Endothelial cell of umbilical vein (primary cell): ENCODE data around the gene BZW1. TPM values are rescaled to one million over a fixed set of nuclear protein-coding genes. Genes with fewer than 3 reads are reported as not detected.

Source experiments
- BruUV-seq: library from RNA; stranded (reverse); fragments of 400-500 nt; replicated peaks from 2 replicates; lab custom pipeline; 2021; lab: Mats Ljungman, UMichigan
- CTCF ChIA-PET: fragments of 300-600, 350-600 bp; sonication (Branson Sonifier 250); formaldehyde crosslinking; loops from one replicate; lab custom pipeline; 2021; ENCODE audit warnings: antibody characterized with exemption, inconsistent platforms; lab: Charles Lee
- POLR2A ChIA-PET: fragments of 300-600, 350-600 bp; sonication (Branson Sonifier 250); formaldehyde crosslinking; loops from one replicate; lab custom pipeline; 2021; ENCODE audit warnings: antibody characterized with exemption, inconsistent platforms; lab: Charles Lee
- DNase-seq: peaks from one replicate; pipeline ENCODE4 v3.0.0-alpha.2; 2011; ENCODE audit warnings: low read depth, low spot score
- FAIRE-seq: peaks from 2 replicates; lab custom pipeline; 2011; peaks lifted over from hg19 to GRCh38; lab: Jason Lieb, UNC
- H2AFZ ChIP-seq: 2 replicates; pipeline ENCODE4 v1.6.0; 2012; ENCODE audit warnings: low read depth, low read length, control low read depth, inconsistent platforms
- H3K27ac ChIP-seq: 2 replicates; pipeline ENCODE4 v1.5.1; 2011; ENCODE audit warnings: low read depth, mild to moderate bottlenecking, control low read depth, low read length, moderate library complexity; ENCODE audit not compliant: insufficient read depth
- H3K27me3 ChIP-seq, 2 experiments: 2 replicates each; pipeline versions ENCODE4 v1.6.0 to v1.6.1; 2011; ENCODE audit warnings: low read length in 2 of 2, mixed read lengths in 1 of 2; ENCODE audit not compliant: control insufficient read depth in 2 of 2, insufficient read depth in 2 of 2
- H3K36me3 ChIP-seq, 2 experiments: 2 replicates in 1 of 2; 3 replicates in 1 of 2; pipeline ENCODE4 v1.5.1; 2011; ENCODE audit warnings: low read length in 2 of 2, mild to moderate bottlenecking in 1 of 2, moderate library complexity in 1 of 2; ENCODE audit not compliant: control insufficient read depth in 2 of 2, insufficient read depth in 2 of 2; ENCODE audit errors: extremely low read depth in 1 of 2
- H3K4me1 ChIP-seq: 3 replicates; pipeline ENCODE4 v1.5.1; 2011; ENCODE audit warnings: mild to moderate bottlenecking, low read length; ENCODE audit not compliant: control insufficient read depth, insufficient read depth; ENCODE audit errors: extremely low read depth
- H3K4me2 ChIP-seq: 2 replicates; pipeline ENCODE4 v1.6.1; 2011; ENCODE audit warnings: low read length, control low read depth, mixed read lengths; ENCODE audit not compliant: insufficient read depth
- H3K4me3 ChIP-seq, 3 experiments: fragments of 200-600 bp in 1 of 3; sonication (generic), shearing (Covaris generic) in 1 of 3; replicated peaks in 1 of 3; 2 replicates each; pipeline ENCODE4 v1.5.1; 2011 to 2016; ENCODE audit warnings: control low read depth in 3 of 3, low read length in 3 of 3, mild to moderate bottlenecking in 2 of 3, inconsistent platforms in 1 of 3, low read depth in 1 of 3, moderate library complexity in 1 of 3; ENCODE audit not compliant: insufficient read depth in 1 of 3
- H3K79me2 ChIP-seq: 2 replicates; pipeline ENCODE4 v1.6.0; 2012; ENCODE audit warnings: low read length, inconsistent platforms; ENCODE audit not compliant: control insufficient read depth, insufficient read depth
- H3K9ac ChIP-seq: replicated peaks from 2 replicates; pipeline ENCODE3; 2011; ENCODE audit warnings: low read length, control low read depth; ENCODE audit not compliant: insufficient read depth; ENCODE audit errors: extremely low read depth
- H3K9me1 ChIP-seq: replicated peaks from 3 replicates; pipeline ENCODE4 v1.6.0; 2011; ENCODE audit warnings: mild to moderate bottlenecking, low read length; ENCODE audit not compliant: control insufficient read depth, insufficient read depth; ENCODE audit errors: extremely low read depth
- H3K9me3 ChIP-seq: replicated peaks from 2 replicates; pipeline ENCODE4 v1.5.1; 2012; ENCODE audit warnings: low read length, inconsistent platforms; ENCODE audit not compliant: control insufficient read depth, insufficient read depth
- H4K20me1 ChIP-seq: replicated peaks from 2 replicates; pipeline ENCODE3; 2011; ENCODE audit warnings: mild to moderate bottlenecking, low read length; ENCODE audit not compliant: control insufficient read depth, insufficient read depth; ENCODE audit errors: extremely low read depth
- EZH2 ChIP-seq: IDR thresholded peaks from 2 replicates; pipeline ENCODE4 v1.6.1; 2012; ENCODE audit warnings: borderline replicate concordance, low read depth, mild to moderate bottlenecking, moderate library complexity, low read length, inconsistent platforms; ENCODE audit not compliant: severe bottlenecking
- FOS ChIP-seq: IDR thresholded peaks from 2 replicates; pipeline ENCODE4 v1.6.1; 2011; ENCODE audit warnings: mild to moderate bottlenecking, low read length, moderate library complexity, borderline replicate concordance; ENCODE audit not compliant: insufficient read depth
- GATA2 ChIP-seq: IDR thresholded peaks from 2 replicates; pipeline ENCODE4 v1.7.0; 2011; ENCODE audit warnings: low read depth, mild to moderate bottlenecking, moderate library complexity, mixed read lengths, low read length; ENCODE audit not compliant: insufficient read length, insufficient read depth
- JUN ChIP-seq: IDR thresholded peaks from 2 replicates; pipeline ENCODE4 v1.6.1; 2011; ENCODE audit warnings: borderline replicate concordance, low read depth; ENCODE audit not compliant: insufficient read length, insufficient read depth
- MYC ChIP-seq: IDR thresholded peaks from one replicate; pipeline ENCODE4 v1.6.1; 2011; ENCODE audit warnings: mild to moderate bottlenecking, low read depth, low read length
- POLR2A ChIP-seq: IDR thresholded peaks from 2 replicates; pipeline ENCODE4 v1.6.1; 2012; ENCODE audit warnings: low read depth, mild to moderate bottlenecking, control low read depth, low read length
- POLR2AphosphoS5 ChIP-seq: IDR thresholded peaks from 2 replicates; pipeline ENCODE4 v1.6.1; 2012; ENCODE audit warnings: low read depth, mild to moderate bottlenecking, control low read depth, low read length, moderate library complexity; ENCODE audit not compliant: insufficient read depth
- dilution Hi-C: fragments of 300-500 bp; cut with MboI; formaldehyde crosslinking; loops from one replicate; pipeline ENCODE4 v1.15.0; 2019; ENCODE audit warnings: low sequenced_read_pairs; ENCODE audit not compliant: extremely low pct_ligation_motif_present
- intact Hi-C: fragments of 100-400 bp; cut with micrococcal nuclease; formaldehyde crosslinking; loops from one replicate; pipeline ENCODE4 v1.10.0; 2022
- polyA plus RNA-seq, 4 experiments: library from polyadenylated mRNA; depleted of rRNA in 3 of 4; stranded (reverse) in 3 of 4; unstranded in 1 of 4; fragments of >200 nt; gene quantifications; 2 replicates each; pipeline versions ENCODE4 v1.2.1 to v1.2.3, GENCODE V29; 2011 to 2012; ENCODE audit warnings: missing spikeins in 1 of 4
- total RNA-seq: library from RNA; stranded (reverse); gene quantifications from 2 replicates; pipeline ENCODE4 v1.2.3, GENCODE V29; 2021
- TF ChIP-seq, protein P1 (sequence below): IDR thresholded peaks from 2 replicates; pipeline ENCODE4 v1.6.1; 2011; ENCODE audit not compliant: insufficient read depth, insufficient read length
- TF ChIP-seq, protein P2 (sequence below), 2 donors: IDR thresholded peaks; 1 replicate in 1 of 2; 2 replicates in 1 of 2; pipeline ENCODE4 v1.5.1; 2011; ENCODE audit warnings: low read length in 2 of 2, mild to moderate bottlenecking in 2 of 2, moderate library complexity in 2 of 2, control low read depth in 1 of 2, inconsistent platforms in 1 of 2, low read depth in 1 of 2; ENCODE audit not compliant: insufficient read depth in 1 of 2; ENCODE audit errors: extremely low read depth in 1 of 2

BZW1 gene
- total and polyA plus RNA-seq, 2 donors (not counting 3 experiments of a cell fraction or from before 2014, with no cell fraction given), result 174 to 353 TPM

DNA sequence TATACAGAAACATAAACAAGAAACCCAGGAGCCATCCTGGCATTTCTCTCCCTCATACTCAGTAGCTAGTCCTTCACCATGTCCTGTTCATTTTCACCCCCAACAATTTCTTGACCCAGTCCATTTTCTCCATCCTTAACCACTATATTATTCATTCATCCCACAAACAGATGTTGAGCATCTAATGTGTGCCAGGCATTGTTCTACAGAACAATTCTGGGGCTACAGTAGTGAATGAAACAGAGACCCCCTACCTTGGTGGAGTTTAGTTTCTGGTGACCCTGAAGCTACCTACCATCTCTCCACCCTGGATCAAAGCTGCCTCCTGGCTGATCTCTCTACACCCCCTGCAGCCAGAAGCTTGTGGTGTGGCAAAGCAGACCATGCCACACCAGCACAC lies 27.5 kb upstream of the BZW1 start:
- CTCF ChIA-PET, result interaction anchor here (1.2 to 1.4 kb wide), 3 partner anchors 13 to 28 kb away, joined by 3 read pairs; no protein-coding TSS in a partner anchor

More for the DNA sequence above, 27.5 kb upstream of the BZW1 start:
- no peak for FAIRE-seq
- DNase-seq, result no peak
- TF ChIP-seq, protein P1, sequence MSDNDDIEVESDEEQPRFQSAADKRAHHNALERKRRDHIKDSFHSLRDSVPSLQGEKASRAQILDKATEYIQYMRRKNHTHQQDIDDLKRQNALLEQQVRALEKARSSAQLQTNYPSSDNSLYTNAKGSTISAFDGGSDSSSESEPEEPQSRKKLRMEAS, result no peak
- TF ChIP-seq MYC (no peak), GATA2 (no peak), EZH2 (no peak), POLR2A (no peak), JUN (no peak), FOS (no peak), POLR2AphosphoS5 (no peak)
- TF ChIP-seq, protein P2, sequence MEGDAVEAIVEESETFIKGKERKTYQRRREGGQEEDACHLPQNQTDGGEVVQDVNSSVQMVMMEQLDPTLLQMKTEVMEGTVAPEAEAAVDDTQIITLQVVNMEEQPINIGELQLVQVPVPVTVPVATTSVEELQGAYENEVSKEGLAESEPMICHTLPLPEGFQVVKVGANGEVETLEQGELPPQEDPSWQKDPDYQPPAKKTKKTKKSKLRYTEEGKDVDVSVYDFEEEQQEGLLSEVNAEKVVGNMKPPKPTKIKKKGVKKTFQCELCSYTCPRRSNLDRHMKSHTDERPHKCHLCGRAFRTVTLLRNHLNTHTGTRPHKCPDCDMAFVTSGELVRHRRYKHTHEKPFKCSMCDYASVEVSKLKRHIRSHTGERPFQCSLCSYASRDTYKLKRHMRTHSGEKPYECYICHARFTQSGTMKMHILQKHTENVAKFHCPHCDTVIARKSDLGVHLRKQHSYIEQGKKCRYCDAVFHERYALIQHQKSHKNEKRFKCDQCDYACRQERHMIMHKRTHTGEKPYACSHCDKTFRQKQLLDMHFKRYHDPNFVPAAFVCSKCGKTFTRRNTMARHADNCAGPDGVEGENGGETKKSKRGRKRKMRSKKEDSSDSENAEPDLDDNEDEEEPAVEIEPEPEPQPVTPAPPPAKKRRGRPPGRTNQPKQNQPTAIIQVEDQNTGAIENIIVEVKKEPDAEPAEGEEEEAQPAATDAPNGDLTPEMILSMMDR (IDR thresholded peaks at IDR 0.05; ENCODE audit: extremely low read depth in 1 of 2, insufficient read depth in 1 of 2, low read depth in 1 of 2, low read length in 2 of 2), result no peak
- Histone ChIP-seq H4K20me1 (no peaks in the 10 kb centered on the region), H3K9ac (no peak overlapping the region), H2AFZ (no peak overlapping the region), H3K27ac (no peak overlapping the region), H3K4me2 (no peak overlapping the region), H3K27me3 (no peaks in the 10 kb centered on the region), H3K79me2 (no peaks in the 10 kb centered on the region), H3K4me3 (no peak overlapping the region), H3K36me3 (no peaks in the 10 kb centered on the region), H3K9me1 (no peaks in the 10 kb centered on the region), H3K9me3 (no peaks in the 10 kb centered on the region), H3K4me1 (peaks cover 52% of the 10 kb centered on the region)
- intact Hi-C loops (loop anchor here (10.0 kb wide), 1 partner anchor 379 kb away; no protein-coding TSS in a partner anchor), dilution Hi-C loops (no loop called here)
- POLR2A ChIA-PET, result interaction anchor here (1.4 kb wide), 1 partner anchor 33 kb away, joined by 5 read pairs; no protein-coding TSS in a partner anchor
- no TSS peak for BruUV-seq
